Activated CD8-positive, alpha-beta T cell treated with anti-CD3 and anti-CD28 coated beads for 36 hours (primary cell): ENCODE results near the gene LIN37. TPM values are rescaled to one million over a fixed set of nuclear protein-coding genes. Genes with fewer than 3 reads are reported as not detected.
"Not testable (repeated sequence)": the region's sequence is repeated elsewhere in the genome, so short reads cannot be mapped to it uniquely, and the experiment has no call there.

Experiments used
- ATAC-seq: fragments of 200-7000 bp; cut with Tn5 transposase; one replicate; pipeline ENCODE4 v1.10.0; 2021; ENCODE audit warnings: mild to moderate bottlenecking, moderate library complexity
- CTCF ChIA-PET: fragments of 350-600 bp; sonication (Branson Sonifier 250); formaldehyde crosslinking; loops from one replicate; lab custom pipeline; 2021; ENCODE audit warnings: antibody characterized with exemption; lab: Charles Lee
- POLR2A ChIA-PET: fragments of 350-600 bp; sonication (Branson Sonifier 250); formaldehyde crosslinking; loops from one replicate; lab custom pipeline; 2021; ENCODE audit warnings: antibody characterized with exemption; lab: Charles Lee
- DNase-seq: peaks from one replicate; pipeline ENCODE4 v3.0.0-alpha.2; 2020
- H3K27ac Mint-ChIP-seq: one replicate; pipeline ENCODE4 v1.8.0; 2021; ENCODE audit warnings: mild to moderate bottlenecking, mixed read lengths
- H3K27me3 Mint-ChIP-seq: one replicate; pipeline ENCODE4 v1.8.0; 2021; ENCODE audit warnings: mixed read lengths
- H3K36me3 Mint-ChIP-seq: one replicate; pipeline ENCODE4 v1.8.0; 2021; ENCODE audit warnings: low read depth, mixed read lengths
- H3K4me1 Mint-ChIP-seq: one replicate; pipeline ENCODE4 v1.8.0; 2021; ENCODE audit warnings: low read depth, mixed read lengths
- H3K4me3 Mint-ChIP-seq: one replicate; pipeline ENCODE4 v1.8.0; 2021; ENCODE audit warnings: mild to moderate bottlenecking, moderate library complexity, mixed read lengths
- H3K9me3 Mint-ChIP-seq: one replicate; pipeline ENCODE4 v1.8.0; 2021; ENCODE audit warnings: mixed read lengths
- intact Hi-C: fragments of 100-400 bp; cut with micrococcal nuclease; formaldehyde crosslinking; loops from one replicate; pipeline ENCODE4 v1.10.0; 2022
- total RNA-seq, 2 experiments: library from RNA; stranded (reverse); gene quantifications; one replicate each; pipeline ENCODE4 v1.2.3, GENCODE V29; 2021
- TF ChIP-seq, protein P1 (sequence below): fragments of 200-600 bp; IDR thresholded peaks from one replicate; pipeline ENCODE4 v1.8.0; 2022; ENCODE audit warnings: antibody characterized with exemption, mild to moderate bottlenecking

LIN37 gene
- total RNA-seq, 2 experiments from 2014 or later = 4.5 to 7.8 TPM

DNA sequence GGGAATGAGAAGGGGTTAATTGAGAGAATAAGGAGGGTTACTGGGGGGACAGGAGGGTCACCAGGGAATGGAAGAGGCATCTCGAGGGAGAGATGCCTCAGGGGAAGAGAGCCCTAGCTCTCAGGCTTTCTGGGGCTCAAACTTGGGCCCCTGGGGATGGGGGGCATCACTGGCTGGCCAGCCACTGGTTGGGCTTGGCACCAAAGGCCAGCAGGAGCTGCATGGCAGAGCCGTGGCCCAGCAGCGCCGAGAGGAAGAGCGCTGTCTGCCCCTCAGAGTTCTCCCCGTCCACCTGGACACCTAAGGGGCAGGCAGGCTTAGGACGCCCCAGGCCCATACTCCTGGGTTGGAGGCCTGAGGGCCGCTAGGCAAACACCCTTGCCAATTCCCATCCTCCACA is 44.5 kb downstream of the LIN37 start:
- H3K27me3 Mint-ChIP-seq = peaks cover 21% of the 10 kb centered on the region
- CTCF ChIA-PET = no interaction called here

DNA sequence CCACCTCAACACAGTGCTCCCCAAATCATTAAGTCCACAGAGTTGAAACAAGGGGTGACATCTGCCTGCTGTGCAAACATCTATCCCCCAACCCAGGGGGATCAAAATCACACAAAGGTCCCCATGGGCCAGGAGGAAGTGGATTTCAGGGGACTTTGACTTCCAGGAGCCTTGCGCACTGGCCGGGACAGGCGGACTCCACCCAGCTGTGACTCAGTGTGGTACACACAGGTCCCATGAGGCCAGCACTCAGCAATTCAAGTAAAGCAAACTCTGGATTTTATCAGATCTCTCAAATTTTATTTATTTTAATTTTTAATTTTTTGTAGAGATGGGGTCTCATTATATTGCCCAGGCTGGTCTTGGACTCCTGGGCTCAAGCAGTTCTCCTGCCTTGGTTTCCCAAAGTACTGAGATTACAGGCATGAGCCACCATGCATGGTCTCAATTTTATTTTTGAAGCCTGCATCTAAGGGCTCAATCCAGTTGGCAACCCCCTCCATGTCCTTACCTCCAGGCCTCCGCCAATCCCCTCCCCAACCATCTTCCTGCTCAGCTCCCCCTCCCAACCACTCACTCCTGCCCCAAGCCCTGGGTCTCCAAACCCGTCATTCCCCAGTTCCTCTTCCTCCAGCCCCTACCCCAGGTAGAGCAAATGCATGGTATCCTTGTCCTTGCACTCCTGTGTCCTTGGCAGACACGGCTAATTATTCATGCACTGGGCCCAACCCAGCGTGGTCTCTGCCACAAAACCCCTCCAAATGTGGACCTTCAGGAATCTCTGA is 45.2 kb downstream of the LIN37 start:
- no peak for ATAC-seq
- Mint-ChIP-seq H3K27ac (no peak overlapping the region), H3K36me3 (no peaks in the 10 kb centered on the region), H3K27me3 (peaks cover 25% of the 10 kb centered on the region), H3K4me3 (no peak overlapping the region), H3K9me3 (no peaks in the 10 kb centered on the region), H3K4me1 (peaks cover 4% of the 10 kb centered on the region)
- TF ChIP-seq, protein P1, sequence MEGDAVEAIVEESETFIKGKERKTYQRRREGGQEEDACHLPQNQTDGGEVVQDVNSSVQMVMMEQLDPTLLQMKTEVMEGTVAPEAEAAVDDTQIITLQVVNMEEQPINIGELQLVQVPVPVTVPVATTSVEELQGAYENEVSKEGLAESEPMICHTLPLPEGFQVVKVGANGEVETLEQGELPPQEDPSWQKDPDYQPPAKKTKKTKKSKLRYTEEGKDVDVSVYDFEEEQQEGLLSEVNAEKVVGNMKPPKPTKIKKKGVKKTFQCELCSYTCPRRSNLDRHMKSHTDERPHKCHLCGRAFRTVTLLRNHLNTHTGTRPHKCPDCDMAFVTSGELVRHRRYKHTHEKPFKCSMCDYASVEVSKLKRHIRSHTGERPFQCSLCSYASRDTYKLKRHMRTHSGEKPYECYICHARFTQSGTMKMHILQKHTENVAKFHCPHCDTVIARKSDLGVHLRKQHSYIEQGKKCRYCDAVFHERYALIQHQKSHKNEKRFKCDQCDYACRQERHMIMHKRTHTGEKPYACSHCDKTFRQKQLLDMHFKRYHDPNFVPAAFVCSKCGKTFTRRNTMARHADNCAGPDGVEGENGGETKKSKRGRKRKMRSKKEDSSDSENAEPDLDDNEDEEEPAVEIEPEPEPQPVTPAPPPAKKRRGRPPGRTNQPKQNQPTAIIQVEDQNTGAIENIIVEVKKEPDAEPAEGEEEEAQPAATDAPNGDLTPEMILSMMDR = no peak
- no peak for DNase-seq
- ChIA-PET POLR2A (no interaction called here), CTCF (no interaction called here)
- intact Hi-C loops = no loop called here

More for the DNA sequence above, 44.5 kb downstream of the LIN37 start:
- POLR2A ChIA-PET = no interaction called here
- Mint-ChIP-seq H3K36me3 (no peaks in the 10 kb centered on the region), H3K4me3 (no peak overlapping the region), H3K9me3 (no peaks in the 10 kb centered on the region), H3K27ac (no peak overlapping the region), H3K4me1 (peaks cover 4% of the 10 kb centered on the region)
- DNase-seq (no peak), ATAC-seq (no peak)
- TF ChIP-seq, protein P1 = no peak
- intact Hi-C loops = no loop called here

DNA sequence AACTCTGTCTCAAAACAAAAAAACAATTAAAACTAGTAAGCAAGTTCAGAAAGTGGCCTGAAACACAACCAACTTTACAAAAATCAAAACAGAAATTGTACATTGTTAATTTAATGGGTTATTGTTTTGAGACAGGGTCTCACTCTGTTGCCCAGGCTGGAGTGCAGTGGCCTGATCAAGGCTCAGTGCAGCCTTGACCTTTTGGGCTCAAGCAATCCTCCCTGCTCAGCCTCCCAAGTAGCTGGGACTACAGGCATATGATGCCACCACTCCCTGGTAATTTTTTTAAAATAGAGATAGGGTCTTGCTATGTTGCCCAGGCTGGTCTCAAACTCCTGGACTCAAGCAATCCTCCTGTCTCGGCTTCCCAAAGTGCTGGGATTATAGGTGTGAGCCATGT is 47.2 kb downstream of the LIN37 start:
- CTCF ChIA-PET = not testable (repeated sequence)
- peaks cover 27% of the 10 kb centered on the region for H3K27me3 Mint-ChIP-seq

DNA sequence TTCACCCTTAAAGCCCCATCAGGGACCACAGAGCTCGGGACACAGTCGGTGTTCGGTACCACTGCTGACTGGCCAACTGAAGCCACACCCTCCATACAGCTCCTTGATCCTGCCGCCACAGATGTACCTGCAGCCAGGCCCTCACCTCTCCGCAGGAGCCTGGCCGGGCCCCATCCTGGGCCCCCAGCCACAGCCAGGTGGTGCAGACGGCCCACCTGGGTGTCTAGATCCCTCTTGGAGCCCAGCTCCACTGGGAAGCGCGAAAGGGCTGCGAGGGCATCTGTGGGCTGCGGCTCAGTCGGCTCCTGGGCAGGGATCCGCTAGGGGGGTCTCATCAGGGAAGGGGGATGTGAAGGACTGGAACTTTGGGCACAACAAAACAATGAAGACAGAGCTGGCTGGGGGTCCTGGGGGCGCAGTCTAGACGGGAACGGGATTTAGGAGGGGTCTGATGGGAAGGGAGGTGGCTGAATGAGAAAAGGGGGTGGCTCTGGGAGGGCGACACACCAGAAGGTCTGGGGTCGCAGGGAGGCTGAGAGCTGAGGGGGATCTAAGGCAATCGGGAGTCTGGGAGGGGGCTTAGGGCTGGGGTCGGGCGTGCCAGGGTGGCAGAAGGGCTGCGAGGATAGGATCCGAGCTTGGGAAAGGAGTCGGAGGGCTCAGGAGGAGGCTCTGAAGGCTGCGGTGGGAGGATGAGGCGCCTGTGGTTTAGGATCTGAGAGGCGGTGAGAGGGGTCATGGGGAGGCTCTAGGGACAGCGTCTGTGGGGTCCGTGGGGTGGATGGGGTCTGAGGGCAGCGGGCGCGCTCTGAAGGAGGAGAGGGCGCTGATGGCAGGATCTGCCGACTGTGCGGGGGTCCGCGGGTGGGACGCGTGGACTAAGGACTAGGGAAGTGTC is 48.5 kb downstream of the LIN37 start:
- TF ChIP-seq, protein P1 = no peak
- H3K27me3 Mint-ChIP-seq = peaks cover 27% of the 10 kb centered on the region
- peaks cover 4% of the 10 kb centered on the region for H3K4me1 Mint-ChIP-seq
- ChIA-PET POLR2A (interaction anchor here (0.8 kb wide), 1 partner anchor 13 kb away, joined by 3 read pairs; no protein-coding TSS in a partner anchor), CTCF (no interaction called here)
- H3K4me3 Mint-ChIP-seq = no peak overlapping the region
- DNase-seq = no peak
- H3K9me3 Mint-ChIP-seq = no peaks in the 10 kb centered on the region
- no peak overlapping the region for H3K27ac Mint-ChIP-seq
- H3K36me3 Mint-ChIP-seq = no peaks in the 10 kb centered on the region
- ATAC-seq = no peak
- intact Hi-C loops = no loop called here

More for the DNA sequence above, 47.2 kb downstream of the LIN37 start:
- H3K4me3 Mint-ChIP-seq, intact Hi-C loops, POLR2A ChIA-PET, ATAC-seq, DNase-seq, H3K27ac Mint-ChIP-seq, H3K36me3 Mint-ChIP-seq, H3K4me1 Mint-ChIP-seq, H3K9me3 Mint-ChIP-seq: not testable (repeated sequence)

DNA sequence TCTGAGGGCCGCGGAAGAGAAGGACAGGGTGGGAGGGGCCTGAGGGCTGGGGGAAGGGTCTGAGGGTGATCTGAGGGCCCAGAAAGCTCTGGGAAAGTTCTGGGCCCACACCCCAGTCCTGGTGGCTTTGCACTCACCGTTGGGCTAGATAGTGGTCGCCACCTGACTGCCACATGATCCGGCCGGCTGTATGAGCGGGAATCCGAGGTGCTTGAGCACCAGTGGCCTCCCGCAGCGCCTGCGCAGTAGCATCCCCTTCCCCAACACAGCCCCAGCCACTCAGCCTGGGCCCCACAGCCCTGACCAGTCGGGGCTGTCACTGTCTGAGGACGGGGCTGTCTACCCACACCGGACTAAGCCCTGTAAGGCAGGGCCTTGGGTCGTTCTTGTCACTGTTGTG is 49.3 kb downstream of the LIN37 start:
- Mint-ChIP-seq H3K27ac (no peak overlapping the region), H3K4me3 (no peak overlapping the region), H3K9me3 (no peaks in the 10 kb centered on the region), H3K27me3 (peaks cover 26% of the 10 kb centered on the region), H3K4me1 (peaks cover 4% of the 10 kb centered on the region), H3K36me3 (no peaks in the 10 kb centered on the region)
- DNase-seq (peak; percentile 36), ATAC-seq (peak; percentile 56)
- TF ChIP-seq, protein P1 = no peak
- intact Hi-C loops = no loop called here
- POLR2A ChIA-PET = interaction anchor here (0.8 kb wide), 1 partner anchor 12 kb away, joined by 3 read pairs; no protein-coding TSS in a partner anchor
- CTCF ChIA-PET = no interaction called here
